ENCODE measurements around the gene SPATA3.

SPATA3 gene

GRCh38 chr2:231032575-231033140, 36.7 kb downstream of the SPATA3 start:
- DNase-seq, result no peak

GRCh38 chr2:231033147-231034132, 37.5 kb downstream of the SPATA3 start:
- DNase-seq, result no peak

- no peak for DNase-seq
Measured at GRCh38 chr2:231034291-231034882, 38.5 kb downstream of the SPATA3 start.

DNA sequence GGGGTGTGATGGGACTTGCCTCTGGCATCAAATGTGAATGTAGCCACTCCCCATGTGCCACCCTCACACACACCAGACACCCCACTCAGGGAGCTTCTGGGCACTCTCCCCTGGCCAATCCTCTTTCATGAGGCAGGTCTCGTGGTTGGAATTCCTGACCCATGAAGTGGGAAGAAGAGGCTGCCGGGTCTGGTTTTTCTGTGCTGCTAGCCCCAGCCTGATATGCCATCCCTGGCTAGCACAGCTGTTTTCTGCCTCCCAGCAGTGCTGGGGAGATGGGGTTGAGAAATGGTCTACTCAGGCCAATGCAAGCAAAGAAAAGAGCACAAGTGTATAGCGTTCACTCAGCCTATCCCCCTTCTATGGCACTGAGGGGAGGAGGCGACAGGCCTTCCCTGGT, 40.2 kb downstream of the SPATA3 start:
- DNase-seq, result no peak

DNA sequence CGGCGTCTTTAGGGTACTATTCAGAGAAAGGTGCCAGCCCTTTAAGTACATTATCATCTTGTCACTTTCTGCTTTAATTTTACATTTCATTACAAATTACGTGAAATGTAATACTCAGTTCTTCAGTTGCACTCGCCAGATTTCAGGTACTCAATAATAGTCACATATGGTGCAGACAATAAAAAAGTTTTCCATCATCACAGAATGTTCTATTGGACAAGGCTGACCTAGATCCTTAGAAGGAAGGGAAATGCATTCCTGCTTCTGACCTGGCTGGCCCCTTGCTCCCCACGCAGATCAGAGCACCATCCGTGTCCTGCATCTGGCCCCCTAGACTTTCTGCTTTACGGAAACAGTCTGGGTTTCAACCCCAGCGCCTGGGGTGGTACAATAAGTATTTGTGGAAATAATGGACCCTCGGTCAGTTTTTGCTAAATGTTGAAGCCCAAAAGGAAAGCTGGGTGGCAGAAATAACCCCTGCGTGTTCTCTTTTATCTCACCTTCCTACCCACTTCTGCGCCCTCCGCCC, 40.7 kb downstream of the SPATA3 start:
- no peak for DNase-seq

DNA sequence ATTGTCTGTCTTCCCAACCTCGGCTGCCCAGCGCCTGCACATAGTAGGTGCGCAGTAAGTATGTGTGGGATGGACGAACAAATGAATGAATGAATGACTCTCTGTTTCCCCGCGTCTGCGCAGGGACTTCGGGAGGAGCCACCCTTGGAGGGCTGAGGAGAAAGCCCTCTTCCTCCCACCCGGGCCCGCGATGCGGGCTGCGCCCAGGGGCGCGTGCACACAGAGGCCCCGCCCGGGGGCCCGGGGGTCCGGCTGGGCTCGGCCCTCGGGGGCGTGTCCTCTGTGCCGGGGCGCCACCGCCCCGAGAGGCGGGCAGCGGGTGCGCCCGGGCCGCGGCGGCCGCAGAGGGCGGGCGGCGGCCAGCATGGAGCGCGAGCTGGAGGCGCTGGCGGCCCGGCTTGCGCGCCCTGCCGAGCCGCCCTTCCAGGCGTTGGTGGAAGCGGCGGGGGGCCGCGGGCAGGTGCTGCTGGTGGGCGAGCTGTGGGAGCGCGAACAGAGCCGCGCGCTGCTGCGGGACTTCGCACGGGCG, 41.3 kb downstream of the SPATA3 start, which contains the start of gene C2orf72:
Gene C2orf72, plus strand, starts transcription at position 322 of the 529 bp plus-strand sequence. Its CDS starts 43 bp downstream, at position 365.
- no peak for DNase-seq

DNA sequence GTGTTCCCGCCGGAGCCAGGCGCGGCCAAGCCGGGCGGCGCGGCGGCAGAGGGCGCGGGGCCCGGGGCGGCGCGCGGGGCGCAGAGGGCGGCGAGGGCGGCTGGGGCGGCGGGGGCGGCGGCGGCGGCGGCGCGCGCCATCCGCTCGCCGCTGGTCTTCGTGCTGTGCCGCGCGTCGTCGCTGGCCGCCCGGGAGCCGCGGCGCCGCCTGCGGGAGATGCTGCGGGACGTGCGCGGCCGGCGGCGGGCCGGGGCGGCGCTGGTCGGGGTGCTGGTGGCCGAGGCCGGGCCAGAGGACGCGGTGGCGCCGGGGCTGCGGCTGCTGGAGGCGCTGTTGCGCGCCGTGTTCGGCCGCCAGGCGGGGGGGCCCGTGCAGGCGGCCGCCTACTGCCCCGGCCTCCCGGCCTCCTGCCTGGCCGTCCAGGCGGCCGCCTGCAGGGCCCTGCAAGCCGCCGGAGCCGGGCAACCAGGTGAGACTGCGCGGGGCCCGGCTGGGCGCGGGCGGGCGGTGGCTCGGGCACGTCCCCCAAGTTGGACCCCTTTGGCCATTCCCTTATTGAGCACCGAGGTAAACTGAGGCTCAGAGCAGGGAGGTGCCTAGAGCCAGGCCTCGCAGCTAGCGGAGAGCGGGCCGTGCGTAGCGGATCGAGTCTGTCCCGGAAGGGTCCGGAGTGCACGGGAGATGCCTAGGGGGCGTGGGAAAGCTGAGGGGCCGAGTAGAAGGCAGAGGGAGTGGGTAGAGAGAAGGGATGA, 42.0 kb downstream of the SPATA3 start:
- no peak for DNase-seq

- no peak for DNase-seq
Measured at GRCh38 chr2:231038483-231039293, 42.8 kb downstream of the SPATA3 start.

DNA sequence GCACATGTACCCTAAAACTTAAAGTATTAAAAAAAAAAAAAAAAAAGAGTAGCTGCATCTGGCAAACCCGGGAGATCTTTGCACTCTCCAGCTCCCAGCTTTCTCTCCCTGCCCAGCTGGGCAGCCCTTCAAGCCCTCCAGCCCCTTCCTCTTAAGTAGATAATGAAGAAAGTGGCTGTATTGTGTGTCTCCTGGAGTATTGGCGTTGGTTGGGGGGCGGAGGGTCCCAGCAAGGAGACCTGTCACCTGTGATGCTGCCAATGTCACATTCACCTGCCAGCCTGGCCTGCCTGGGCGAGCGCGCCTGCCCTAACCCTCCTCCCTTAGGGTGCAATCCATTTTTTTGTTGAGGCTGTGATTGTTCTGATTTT, 43.4 kb downstream of the SPATA3 start:
- DNase-seq, result no peak

DNA sequence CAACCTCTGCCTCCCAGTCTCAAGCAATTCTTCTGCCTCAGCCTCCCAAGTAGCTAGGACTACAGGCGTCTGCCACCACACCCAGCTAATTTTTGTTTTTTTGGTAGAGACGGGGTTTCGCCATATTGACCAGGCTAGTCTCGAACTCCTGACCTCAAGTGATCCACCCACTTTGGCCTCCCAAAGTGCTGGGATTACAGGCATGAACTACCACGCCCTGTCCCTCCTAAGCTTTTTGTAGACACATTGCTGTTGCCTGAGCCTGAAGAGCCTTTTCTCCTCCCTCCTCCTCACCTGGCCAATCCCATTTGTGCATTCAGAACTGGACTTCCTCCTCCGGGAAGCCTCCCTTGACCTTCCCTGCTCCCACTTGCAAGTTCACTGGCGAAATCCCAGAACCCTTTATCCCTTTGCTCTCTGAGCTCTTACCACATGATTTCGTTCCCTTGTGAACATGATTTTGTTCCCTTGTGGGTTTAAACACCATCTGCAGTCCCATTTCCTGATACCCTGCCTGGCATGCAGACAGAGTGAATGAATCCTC, 44.0 kb downstream of the SPATA3 start:
- no peak for DNase-seq

DNA sequence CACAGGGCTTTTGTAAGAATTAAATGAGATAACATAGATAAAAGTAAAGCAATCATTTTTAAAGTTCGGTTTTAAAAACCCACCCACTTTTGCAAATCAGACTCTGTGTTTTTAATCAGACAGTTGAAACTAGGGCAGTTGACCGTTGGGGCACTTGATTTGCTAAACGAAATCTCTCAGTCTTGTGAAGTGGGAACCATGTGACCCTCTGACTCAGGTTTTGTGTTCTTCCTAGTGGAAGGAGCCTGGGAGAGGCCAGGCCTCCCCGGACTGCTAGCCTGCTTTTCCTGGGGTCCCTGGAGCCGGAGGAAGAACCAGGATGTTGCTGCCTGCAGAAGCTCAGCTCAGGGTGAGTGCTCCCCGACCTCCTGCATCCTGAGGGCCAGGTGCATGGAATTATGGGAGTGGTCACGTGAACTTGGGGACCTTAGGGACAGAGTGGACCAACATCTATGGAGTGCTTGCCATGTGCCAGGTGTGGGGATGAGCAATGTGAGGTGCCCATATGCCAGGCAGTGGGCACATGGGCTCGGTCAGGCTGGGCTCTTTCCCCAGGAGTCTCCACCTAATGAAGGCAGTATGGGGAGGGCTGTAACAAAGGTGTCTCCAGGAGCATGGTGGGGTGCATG, 45.3 kb downstream of the SPATA3 start:
- DNase-seq, result no peak

GRCh38 chr2:231043796-231044195, 47.9 kb downstream of the SPATA3 start:
- no peak for DNase-seq

GRCh38 chr2:231046916-231047273, 51.0 kb downstream of the SPATA3 start:
- DNase-seq, result no peak

- no peak for DNase-seq
Measured at GRCh38 chr2:231047274-231047922, 51.5 kb downstream of the SPATA3 start.

DNA sequence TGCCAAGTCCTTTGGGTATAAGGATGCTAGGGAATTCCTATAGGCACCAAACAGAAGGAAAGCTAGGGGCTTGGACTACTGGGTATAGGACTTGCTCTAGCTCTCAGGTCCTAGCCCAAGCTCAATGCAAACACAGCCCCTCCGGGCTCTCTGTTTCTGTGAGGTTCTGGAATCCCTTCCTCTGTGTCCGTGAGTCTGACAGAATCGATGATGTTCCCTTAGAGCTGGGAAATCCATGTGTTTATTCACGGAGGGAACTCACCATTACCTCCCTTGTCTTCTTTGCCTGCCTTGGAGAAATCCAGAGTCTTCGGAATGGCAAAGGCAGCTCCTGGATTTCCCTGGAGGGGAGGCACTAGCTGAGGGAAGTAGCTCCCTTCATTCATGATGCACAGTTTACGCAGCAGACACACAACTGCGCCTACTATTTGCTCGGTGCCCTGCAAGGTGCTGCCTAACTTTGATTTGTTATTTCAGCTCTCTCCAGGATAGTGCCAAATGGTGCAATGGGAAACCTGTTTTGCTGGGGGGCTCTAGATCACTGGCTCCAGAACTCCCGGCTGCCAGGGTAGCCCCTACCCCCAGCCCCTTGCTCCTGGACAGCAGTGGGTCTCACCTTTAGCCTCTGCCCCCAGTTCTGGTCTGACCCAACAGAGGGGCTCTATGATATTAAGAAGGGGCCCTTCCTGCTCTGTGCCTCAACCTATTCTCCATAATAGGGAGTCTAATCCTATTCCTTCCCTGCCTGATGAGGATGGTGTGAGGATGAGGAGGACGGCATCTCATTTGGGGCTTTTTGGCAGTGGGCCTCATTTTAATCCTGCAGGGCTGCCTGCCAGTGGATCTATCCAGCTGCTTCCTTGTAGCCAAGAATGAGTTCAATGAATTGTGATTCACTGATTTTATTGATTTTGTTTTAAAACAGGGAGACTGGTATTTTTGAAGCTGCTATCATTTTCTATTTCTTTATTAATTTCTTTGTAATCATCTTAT, 52.3 kb downstream of the SPATA3 start:
- no peak for DNase-seq

- no peak for DNase-seq
Measured at GRCh38 chr2:231049286-231050017, 53.5 kb downstream of the SPATA3 start.

DNA sequence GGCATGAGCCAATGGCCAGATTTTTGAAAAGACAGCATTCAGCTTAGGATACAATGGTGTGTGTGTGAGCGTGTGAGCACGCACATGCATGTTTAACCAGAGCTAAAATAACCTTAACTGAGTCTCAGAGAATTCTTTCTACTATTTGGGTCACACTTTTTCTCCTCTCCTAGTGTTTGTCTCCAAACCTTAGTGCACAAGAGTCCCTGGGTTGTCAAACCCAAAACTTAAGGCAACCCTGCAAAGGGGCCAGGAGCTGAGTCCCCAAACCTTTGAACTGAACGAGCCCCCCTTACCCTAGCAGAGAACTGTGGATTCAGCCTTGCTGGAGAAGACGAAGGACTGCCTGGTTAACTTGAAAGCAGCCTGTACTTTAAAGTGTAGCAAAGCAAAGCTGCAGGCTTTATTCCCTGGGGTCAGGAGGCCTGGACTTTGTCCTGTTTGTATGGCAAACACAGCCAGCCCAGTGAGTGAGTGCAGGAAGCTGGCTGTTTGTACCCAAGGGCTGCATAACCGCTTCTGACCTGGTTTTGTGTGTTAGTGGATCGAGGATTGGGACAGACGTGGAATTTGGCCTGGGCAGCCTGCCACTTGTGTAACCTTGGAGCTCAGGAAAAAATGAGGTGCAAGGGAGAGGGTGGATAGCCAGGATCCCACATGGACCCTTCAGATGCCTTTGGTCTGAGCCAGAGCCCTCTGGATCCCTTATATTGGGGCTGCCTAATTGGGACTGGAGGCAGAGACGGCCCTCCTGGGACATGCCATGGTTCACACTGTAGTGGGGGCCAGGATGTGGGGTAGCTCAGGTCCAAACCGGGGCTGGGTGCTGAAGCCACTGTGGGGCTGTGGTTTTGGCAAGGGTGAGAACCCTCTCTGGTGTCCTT, 54.3 kb downstream of the SPATA3 start:
- no peak for DNase-seq

All from NCI-H2029 treated with DMSO at 0.1 percent for 48 hours (cell line).